Stimulated activated CD4-positive, alpha-beta T cell treated with anti-CD3 and anti-CD28 coated beads, TNF-alpha, amount 100 ng/mL, for 4 hours (primary cell): ENCODE data around the gene CCDC187.

Experiments used
- DNase-seq, 3 experiments: peaks; one replicate each; pipeline ENCODE4 v3.0.0-alpha.2; 2020; ENCODE audit warnings: low read depth in 3 of 3

CCDC187 gene

DNA sequence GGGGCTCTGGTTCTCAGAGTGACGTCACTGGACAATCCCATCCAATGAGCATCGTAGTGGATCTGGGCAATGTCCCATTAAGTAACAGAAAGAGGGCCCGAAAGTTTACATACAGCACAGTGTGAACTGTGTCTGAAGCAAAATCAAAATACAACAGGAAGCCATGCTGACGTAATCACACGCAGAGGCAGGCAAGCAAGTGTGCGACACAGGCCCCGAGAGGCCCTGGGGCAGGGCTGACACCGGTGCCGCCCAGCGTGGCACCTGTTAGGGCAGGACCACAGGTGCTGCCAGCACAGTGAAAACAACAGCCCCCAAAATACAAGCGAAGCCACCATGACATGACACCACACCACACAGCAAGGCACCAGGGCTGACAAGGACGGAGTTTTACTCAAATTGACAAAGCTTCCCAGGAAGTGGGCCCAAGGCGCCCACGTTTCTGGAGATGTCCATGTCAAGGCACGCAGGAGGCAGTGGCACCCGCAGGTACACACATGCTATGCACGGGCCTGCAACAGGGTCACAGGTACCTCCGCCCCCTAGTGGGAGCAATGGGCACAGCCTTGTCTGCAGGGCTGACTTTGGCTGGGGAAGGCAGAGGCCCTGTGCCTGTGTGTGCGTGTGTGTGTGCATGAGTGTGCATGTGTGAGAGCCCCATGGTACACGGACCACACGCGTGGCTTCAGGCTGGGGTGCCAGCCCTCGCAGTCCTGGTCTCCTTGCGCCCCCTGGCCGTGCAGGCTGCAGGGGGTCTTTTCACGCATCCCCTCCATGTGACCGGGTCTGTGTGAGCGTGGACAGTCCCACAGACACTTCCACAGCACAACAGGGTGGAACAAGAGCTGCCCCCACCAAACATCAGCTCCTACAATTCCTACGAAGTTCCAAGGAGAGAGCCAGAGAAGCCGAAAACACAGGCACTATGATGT lies 77.9 kb downstream of the CCDC187 start:
- peak; percentile 39 to 43 (median 42) for DNase-seq

DNA sequence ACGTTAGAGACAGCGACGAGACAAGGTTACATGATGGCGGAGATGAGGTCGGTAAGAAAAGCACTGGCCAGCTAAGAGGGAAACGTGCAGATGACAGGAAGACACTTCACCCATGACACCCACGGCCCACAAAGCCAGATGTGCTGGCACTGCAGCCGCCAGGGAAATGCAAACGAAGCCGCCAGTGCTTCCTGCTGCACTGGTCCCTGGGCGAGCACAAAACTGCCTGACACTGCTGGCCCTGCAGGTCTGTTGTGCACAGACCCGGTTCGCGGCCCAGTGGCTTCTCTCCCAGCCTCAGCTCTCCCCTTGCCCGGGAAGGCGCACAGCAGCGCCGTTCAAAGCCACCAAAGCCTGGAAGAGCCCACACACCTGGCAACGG lies 78.5 kb downstream of the CCDC187 start:
- no peak for DNase-seq

DNA sequence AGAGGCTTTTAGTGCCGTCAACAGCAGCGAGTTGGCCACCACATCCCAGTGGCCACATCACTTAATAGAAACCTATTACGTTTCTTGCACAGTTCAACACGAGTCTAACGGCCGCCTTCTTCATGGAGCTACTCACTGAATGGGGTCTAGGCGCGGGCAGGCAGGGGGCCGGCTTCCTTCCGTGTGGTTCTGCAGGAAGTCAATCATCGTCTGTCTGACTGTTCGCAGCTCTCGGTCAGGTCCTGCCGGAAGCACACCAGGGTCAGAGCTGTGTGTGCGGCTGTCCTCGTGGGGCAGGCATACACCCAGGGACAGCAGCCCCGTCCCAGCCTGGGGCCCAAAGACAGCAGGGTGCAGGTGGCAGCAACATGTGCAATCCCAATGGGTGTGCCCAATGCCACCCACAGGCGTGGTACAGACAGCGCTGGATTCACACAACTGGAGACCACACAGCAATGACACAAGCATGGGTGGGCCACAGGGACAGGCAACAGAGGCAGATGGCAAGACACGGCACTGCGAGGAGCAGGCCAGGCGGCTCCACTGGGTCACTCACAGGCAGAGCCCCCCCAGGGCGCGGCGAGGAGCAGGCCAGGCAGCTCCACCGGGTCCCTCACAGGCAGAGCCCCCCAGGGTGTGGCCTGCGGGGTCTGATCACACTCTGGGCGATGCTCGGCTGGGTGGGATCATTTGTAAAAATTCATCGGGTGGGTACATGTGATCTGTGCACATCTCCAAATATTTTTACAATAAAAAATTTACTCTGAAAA lies 79.8 kb downstream of the CCDC187 start:
- no peak for DNase-seq

GRCh38 chr9:136222906-136223285 lies 81.0 kb downstream of the CCDC187 start:
- DNase-seq, result no peak

DNA sequence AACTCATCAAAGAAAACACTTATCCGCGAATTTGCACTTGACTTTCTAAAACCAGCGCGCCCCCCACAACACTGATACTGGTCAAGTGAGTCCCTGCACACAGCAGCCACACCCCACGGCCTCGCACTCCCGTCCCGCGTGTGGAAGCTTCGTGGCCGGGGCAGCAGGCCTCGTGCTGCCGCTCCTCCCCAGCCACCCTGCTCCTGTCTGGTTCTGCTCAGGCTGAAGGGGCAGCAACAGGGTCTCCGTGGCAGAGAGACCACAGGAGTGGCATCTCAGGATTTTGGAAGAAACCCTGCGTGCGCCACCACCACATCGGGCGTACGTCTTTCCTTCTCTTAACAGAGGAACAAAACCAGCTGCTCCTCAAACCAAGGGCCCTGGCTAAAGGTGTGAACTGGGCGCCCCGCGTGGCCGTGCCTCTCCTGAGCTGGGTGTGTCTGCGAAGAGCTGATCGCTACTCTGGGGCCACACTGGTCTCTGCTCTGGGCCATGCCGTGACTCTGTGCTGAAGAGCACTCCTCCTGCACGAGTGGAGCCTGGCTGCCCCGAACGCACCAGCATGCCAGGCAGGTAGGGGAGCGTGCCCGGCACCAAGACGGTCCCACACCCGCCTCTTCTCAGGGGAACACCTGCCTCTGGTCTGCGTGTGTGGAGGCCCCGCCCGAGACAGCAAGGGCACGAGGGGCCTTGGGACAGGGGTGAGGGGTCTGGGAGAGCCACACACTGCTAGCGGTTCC lies 81.6 kb downstream of the CCDC187 start:
- no peak for DNase-seq

GRCh38 chr9:136220017-136220729 lies 83.7 kb downstream of the CCDC187 start:
- DNase-seq, result no peak

GRCh38 chr9:136219276-136219675 lies 84.6 kb downstream of the CCDC187 start:
- DNase-seq, result no peak

DNA sequence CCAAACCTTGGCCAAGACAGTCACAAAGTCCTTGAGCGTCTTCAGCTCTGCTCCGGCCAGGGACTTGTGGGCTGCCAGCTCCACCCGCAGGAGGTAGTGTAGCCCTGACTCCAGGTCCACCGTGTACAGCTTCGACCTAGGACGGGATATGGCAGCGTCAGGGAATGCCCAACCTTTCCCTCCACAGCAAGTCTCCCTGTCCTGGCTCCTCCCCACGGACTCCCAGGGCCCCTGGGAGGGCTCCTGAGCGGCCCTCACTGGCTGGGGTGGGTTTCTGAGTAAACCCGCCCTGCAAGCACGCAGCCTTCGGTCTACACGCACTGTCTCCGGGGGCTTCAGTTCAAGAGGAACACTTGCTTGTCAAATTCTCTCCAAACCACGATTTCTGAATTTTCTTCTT lies 85.2 kb downstream of the CCDC187 start:
- no peak for DNase-seq

GRCh38 chr9:136218271-136218670 lies 85.6 kb downstream of the CCDC187 start:
- DNase-seq, result no peak

GRCh38 chr9:136216541-136217244 lies 87.2 kb downstream of the CCDC187 start:
- DNase-seq, result no peak

DNA sequence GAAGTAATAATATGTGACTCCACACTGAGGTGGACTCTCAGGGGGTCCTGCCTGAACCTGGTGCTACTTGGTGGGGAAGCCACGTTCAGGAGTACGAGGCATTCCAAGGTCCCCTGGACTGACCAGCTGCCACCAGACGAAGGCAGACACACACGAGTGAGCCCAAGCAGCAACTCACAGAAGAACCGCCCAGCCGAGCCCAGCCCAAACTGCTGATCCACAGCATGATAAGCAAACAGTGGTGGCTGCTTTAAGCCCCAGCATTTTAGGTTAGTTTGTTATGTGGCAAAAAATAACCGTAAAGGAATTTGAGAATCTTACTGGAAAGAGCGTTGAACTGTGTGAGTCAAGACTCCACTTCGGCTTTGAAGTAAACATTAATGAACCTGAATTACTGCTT lies 90.2 kb downstream of the CCDC187 start:
- no peak for DNase-seq

- DNase-seq, result no peak
These were observed 91.4 kb downstream of the CCDC187 start for GRCh38 chr9:136212345-136212950.

DNA sequence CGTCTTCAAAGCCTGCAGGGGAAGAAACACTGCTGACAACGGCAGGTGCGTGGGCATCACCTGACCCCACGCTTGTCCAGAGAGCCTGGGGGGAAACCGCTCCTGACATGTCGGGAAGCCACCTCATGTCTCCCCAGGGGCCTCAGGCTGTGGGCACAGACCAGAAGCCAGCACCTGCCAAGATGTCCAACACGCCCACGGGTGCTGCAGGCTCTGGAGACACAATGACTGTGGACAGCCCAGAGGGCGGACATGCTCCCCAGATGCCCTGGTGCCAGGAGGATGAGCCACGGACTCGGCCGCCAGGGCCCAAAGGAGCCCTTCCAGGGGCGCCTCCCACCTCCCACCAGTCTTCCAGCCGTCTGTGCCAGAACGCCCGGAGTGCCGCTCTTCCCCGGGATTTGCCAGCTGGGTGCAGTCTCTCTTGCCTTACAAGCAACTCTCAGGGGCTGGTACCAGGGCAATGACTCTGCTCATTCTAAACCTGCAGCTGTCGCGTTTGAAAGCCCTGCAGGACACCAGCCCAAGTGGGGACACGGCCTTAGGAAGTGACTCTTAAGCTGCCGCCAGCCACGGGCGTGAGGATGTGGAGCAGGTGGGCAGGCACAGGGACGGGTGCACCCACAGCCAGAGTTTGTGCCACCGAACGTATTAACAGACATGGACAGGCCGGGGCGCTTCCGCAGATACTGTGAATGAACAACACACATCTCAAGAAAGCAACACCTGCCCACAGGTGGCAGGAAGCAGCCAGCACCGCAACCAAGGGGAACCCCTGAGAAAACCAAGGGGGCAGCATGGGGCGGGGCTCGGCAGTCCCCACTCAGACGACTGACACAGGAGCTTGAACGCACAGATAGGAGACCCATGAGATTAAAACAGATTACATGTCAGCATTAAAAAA lies 92.2 kb downstream of the CCDC187 start:
- DNase-seq, result no peak

DNA sequence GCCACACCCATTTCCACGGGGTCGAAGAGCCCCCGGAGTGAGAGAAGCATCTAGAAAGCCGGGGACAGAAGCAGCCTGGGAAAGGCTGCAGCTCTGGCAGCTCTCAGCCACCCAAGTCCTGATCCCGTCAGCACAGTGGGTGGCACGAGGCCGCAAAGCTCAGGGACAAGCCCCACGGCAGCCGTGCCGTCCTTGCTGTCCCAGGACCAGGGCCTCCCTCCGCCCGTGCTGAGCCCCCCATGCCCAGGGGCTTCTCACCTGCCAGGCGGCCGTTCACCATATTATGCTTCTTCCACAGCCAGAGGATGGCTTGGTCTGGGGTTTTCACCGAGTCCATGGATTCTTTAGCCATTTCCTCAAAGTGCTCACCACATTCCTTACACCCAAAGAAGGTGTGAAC lies 92.9 kb downstream of the CCDC187 start:
- no peak for DNase-seq

- DNase-seq, result no peak
These were observed 93.6 kb downstream of the CCDC187 start for GRCh38 chr9:136210276-136210675.

DNA sequence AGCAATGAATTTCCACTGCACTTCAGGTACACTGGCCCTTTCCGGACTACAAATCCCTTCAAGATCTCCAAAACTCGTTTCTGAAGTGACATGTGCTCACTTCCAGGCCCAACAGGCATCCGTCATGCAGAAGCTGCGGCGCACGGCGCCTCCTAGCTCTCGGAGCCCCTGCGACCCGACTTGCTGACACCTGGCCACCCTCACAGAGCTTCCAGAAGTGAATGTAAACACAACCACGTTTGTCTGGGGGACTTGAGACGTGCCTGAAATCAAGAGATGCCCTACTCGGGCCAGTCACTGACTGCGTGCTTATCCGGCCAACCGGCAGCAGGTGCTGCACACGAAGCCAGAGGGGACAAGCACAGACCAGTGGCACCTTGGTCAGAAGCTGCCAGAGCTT lies 94.1 kb downstream of the CCDC187 start:
- no peak for DNase-seq

DNA sequence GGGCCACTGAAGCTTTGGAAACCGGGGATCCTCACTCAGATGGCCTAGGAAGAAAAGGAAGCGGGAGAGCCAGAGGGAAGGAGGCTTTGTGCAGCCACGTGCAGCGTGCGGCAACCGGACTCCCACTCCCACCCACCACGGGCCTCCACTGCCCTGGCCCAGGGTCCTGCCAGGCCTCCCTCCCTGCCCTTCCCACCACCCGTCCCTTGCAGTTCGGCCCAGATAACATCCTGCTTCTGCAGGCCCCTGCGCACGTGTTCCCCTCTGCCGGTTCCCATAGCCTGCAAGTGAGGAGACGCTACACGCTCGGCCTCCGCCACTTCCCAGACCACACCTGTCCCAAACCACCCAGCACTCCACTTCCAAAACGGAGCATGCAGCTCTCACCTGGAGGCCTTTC lies 94.7 kb downstream of the CCDC187 start:
- no peak for DNase-seq

DNA sequence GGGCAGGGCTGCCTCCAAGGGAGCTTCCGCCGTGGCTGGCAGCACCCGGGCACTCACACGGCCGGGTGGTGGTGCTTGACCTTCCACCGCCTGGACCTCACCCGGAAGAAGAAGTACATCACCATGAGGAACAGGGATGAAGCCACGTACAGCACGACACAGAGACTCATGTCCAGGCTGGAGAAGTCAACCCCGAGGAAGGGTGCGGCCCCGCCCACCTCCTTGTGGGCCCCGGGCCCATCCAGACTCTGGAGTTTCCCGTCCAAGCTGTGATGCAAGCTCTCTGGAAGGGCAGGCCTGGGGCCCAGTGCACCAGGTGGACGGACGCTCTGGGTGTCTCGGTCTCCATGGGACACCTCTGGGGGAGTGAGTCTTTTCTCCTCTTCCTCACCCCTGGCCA lies 95.2 kb downstream of the CCDC187 start:
- no peak for DNase-seq

DNA sequence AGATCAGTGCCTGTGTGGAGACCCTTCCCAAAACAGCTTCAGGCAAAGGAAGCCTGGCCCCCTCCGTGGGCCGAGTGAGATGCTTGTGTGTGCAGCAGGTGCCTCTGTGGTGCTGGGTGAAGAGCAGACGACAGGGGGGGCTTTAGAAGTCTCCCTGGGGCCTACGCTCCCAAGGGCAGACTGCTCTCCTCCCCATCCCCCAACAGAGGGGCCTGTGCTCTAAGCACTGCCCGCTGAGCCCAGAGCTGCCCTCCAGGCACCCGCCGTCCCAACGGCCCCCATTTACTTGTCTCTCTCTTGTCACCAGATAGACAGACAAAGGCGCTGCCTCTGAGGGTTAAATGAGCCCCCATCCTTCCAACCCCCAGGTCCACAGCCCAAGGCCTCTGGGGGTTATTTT lies 96.3 kb downstream of the CCDC187 start:
- no peak for DNase-seq
